GM21528 (cell line): ENCODE measurements around the gene PCSK1N.

ENCODE experiments used
- ATAC-seq: cut with Tn5 transposase; IDR thresholded peaks from one replicate; pipeline ENCODE4 v1.9.1; 2021; ENCODE audit warnings: mild to moderate bottlenecking, moderate library complexity; ENCODE audit not compliant: unreplicated experiment, low FRiP score

The PCSK1N gene

DNA sequence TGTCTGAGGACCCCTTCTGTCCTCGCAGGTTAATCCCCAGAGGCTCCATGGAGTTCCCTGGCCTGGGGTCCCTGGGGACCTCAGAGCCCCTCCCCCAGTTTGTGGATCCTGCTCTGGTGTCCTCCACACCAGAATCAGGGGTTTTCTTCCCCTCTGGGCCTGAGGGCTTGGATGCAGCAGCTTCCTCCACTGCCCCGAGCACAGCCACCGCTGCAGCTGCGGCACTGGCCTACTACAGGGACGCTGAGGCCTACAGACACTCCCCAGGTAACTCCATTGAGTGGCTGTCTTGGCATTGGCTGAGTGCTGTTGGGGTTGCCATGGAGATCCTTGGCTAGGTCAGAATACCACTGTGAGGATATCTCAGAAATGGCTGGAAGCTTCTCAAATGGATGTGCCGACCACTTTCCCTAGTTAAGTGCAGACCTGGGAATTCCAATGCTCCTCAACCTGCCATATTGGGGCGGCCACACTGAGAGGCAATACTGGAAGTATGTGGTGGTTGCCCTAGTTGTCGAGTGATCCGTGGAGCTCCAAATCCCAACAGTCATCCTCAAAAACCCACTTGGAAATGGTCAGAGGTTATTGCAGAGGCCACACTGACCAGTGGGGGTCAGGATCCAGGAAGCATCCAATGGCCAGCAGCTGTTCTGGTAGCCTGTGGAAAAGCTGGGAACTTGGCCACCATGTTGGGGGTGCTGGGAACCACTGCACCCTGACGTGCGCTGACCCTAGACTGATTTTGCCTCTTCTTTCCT lies 44.2 kb downstream of the PCSK1N start:
- ATAC-seq, result no peak

DNA sequence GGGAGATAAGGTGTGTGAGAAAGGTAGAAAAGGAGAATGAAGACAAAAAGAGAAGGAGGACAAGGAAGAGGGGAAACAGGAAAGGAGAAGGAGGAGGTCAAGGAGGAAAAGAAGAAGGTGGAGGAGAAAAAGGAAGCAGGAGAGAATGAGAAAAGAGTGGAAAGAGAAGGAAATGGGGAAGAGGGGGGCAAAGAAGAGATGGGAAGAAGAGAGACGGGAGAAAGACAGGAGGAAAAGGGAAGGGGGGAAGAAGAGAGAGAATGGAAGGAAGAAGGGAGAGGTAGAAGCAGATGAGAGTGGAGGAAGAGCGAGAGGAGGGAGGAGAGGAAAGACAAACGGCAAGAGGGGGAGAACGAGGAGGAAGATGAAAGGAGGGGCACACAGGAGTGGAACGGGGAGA lies 44.9 kb downstream of the PCSK1N start:
- ATAC-seq, result no peak

DNA sequence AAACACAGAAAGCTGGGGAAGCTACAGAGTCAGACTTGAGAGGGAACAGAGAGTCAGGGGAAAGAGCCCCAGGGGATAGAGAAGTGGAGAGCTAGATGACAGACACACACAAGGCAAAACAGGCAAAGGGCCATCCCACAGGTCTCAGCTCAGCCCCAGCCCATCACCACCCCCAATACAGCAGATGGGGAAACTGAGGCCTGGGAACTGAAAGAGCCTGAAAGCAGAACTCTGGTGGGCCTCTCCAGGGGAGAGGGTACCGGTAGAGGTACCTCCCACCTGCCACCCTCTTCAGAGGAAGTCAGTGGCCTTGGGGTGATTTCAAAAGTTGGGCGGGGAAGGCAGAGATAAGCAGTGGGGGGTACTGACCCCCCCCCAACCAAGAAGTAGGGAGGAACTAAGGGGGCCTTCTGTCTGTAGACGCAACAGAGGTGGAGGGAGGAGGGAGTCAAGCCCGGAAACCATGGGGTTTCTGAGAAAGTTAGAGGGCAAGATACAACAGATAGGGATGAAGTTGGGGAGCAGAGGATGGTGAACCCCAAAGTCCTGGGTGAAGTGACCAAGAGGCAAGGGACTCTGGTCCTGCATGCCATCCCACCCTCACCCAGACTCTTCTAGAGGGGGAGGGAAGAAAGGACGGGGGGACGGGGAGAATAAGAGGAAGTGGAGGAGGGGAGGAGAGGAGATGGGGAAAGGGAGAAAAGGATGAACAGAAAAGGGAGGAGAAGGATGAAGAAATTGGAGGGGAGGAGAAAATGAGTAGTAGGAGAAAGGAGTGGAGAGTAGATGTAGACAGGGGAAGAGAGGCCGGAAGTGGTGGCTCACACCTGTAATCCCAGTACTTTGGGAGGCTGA lies 45.8 kb downstream of the PCSK1N start:
- no peak for ATAC-seq

DNA sequence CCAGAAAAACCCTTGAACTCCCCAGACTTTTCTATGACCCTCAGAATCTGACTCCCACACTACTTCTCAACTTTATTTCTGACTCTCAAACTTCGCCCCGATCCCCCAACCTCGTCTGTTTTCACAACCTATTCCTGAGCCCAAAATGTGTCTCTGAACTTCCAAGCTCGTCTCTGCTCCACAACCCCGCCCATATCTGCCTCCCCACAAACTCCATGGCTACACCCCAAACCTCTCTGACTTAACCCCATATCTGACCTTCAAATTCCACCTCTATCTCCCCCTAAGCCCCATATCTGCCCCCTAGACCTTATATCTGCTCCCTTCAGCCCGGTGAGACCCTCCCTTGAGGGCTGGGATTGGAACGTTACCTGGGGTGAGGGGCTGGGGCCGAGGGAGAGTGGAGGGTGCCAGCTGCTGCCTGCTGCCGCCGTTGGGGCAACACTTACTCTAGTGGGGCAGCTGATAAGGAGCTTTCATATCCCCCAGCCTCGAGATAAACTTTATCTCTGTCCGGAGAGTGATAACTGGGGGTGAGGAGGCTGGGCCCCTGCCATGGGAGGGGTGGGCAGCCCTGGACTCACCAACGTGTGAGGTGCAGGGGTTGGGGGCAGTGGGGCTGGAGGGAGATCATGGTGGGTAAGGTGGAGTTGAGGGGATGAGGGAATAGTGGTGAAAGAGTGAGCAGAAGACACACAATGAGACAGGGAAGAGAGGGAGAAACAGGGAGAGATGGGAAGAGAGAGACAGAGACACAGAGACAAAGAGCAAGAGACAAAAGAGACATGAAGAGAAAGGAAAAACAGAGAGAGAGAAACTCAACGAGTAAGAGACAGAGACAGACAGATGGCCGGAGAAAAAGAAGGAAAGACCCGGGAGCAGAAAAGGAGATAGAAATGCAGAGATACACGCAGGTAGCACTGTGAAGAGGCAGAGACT lies 47.6 kb downstream of the PCSK1N start:
- no peak for ATAC-seq

DNA sequence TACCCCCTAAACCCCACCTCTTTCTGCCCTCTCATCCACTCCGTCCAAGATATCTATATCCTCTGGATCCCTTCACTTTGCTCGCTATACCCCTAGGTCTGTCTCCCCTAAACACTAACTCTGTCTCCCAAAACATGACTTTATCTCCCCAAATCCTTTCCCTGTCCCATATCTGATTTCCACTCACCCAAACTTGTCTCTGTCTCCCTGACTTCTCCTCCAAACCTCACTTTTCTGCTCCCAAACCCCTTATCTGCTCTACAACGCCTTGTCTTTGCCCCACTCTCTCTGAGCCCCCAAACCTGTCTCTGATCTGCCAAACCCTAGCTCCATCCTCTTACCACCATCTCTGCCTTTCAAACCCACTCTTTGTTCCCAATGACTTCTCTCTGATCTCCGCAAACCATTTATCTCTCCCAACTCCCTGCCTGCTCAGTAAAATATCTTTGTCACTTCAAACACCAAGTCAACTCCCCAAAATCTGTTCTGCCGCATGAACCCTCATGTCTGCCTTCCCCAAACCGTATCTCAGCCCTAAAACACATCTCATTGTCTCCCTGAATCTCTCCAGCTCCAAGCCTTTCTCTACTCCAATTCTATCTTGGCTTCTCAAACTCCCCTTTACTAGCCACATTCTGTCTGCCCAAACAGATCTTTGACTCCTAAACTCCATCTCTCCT lies 48.4 kb downstream of the PCSK1N start:
- ATAC-seq, result no peak

DNA sequence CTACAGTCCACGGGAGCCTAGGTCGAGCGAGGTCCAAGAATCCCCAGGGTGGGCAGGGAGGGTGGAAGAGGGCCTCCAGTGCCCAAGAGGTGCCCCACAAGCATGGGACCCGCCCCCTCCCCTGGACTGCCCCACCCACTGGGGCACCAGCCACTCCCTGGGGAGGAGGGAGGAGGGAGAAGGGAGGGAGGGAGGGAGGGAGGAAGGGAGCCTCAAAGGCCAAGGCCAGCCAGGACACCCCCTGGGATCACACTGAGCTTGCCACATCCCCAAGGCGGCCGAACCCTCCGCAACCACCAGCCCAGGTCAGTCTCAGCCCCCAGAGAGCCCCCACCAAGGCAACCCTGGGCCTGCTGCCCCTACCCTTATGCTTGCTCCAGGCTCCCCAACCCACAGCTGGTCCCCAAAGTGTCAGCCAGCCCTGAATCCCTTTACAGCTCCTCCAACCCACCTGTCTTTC lies 49.0 kb downstream of the PCSK1N start, which contains the start of gene GATA1:
Gene GATA1 (plus strand): TSS at position 250 of the 460 bp plus-strand sequence. CDS start 4,520 bp downstream, outside the sequence.
- ATAC-seq, result no peak

DNA sequence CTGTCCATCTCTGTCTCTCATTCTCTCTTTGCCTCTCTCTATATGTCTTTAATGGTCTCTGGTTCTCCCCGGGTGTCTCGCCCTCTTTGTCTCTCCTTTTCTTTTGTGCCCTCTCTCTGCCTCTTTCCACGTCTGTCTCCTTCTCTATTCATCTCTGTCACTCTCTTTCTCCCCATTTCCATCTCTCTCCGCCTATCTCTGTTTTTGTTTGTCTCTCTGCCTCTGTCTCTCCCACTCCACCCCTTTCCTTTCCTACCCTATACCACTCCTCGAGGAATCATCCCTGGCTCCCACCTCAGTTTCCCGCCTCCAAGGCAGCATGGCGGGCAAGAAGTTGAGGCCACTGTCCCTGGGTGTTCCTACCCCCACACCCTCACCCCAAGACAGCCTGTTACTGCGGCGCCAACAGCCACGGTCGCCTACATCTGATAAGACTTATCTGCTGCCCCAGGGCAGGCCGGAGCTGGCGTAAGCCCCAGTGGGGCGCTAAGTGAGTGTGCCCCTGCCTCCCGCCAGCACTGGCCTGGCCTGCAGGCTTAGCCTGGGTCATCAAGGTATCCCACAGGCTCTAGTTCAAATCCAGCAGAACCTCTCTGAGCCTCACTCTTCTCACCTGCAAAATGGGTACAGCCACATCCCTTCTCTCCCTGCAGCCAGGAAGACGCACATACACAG lies 49.7 kb downstream of the PCSK1N start:
- ATAC-seq, result no peak

DNA sequence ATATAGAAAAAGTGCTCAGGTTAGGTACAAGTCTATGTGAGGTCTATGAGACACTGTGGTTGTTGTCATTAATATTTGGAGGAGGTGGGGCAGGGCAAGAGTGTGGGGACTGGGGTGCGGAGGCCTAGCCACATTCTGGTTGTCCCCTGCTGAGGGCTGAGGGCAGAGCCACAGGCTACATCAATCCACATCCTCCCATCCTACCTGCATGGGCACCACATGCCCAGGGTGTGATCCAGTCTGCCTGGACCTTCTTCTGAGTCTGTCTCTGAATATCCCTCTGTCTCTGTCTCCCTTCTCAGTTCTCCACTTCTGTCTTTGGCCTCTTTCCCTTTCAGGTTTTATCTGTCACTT lies 50.2 kb downstream of the PCSK1N start:
- ATAC-seq, result no peak

DNA sequence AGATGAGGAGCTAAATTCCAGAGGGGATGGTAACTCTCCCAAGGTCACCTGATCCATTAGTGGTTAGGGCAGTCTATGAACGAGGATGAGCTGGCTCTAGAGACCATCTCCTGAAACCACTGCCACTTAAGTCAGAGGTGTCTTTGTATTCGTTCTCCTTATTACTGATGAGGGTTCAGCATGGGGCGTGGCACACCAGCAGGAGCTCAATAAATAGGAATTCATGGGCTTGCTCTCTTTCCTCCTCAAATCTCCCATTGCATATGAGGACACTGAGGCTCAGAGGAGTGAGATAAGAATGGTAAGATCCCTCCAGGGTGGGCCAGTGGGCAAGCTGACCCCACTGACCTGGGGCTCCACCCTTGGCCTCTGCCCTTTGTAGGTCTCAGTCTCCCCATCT lies 50.7 kb downstream of the PCSK1N start:
- no peak for ATAC-seq

DNA sequence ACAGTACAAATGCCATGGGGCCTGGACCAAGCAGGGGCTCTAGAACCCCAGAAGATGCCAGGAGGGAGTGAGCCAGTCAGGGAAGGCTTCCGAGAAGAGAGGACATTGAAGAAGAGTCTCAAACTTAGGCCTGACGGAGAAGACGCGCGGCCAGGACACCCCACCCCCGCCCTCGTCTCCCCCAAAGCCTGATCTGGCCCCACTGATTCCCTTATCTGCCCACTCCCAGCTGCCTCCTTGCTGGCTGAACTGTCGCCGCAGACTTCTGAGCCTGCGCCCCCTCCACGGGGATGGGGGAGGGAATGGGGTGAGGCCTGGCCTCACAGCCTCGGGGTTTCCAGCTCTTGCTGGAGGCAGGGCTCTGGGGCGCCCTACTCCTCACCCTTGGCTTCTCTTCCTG lies 52.6 kb downstream of the PCSK1N start:
- ATAC-seq, result no peak

DNA sequence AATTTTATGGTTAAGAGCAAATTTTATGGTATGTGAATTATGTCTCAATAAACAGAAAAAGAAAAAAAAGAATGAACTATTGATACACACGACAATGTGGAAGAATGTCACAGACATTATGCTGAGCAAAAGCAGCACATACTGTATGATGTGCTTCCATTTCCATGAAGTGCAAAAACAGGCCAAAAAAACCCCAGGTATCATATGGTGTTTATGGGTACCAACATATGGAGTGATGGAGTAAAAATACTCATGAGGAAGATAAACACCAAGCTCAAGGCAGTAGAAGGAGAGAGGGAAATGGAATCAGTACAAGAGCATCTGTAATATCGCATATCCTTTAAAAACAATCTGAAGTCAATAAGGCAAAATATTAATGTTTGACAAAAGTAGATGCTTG lies 53.2 kb downstream of the PCSK1N start:
- ATAC-seq, result no peak

DNA sequence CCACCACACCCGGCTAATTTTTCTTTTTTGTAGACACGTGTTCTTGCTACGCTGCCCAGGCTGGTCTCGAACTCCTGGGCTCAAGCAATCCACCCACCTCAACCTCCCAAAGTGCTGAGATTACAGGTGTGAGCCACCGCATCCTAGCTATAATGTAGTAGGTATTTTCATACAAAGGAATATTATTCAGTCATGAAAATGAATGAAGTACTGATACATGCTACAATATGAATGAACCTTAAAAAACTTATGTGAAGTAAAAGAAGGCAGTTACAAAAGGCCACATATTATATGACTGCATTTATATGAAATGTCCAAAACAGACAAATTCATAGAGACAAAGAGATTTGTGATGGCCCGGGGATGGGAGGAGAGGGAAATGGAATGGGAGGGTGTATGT lies 53.7 kb downstream of the PCSK1N start:
- ATAC-seq, result no peak
